Measurements from ENCODE around the gene SLFN12.
"Not testable (repeated sequence)": the region's sequence is repeated elsewhere in the genome, so short reads cannot be mapped to it uniquely, and the experiment has no call there.

Gene SLFN12

GRCh38 chr17:35432176-35433074, at the start of gene SLFN12:
Gene SLFN12 (minus strand): TSS chr17:35432500. CDS start chr17:35423028, 9,472 bp downstream.
- in situ Hi-C loops (cut with HindIII; ENCODE audit: low sequenced_read_pairs): no loop called here

- in situ Hi-C loops (cut with HindIII; ENCODE audit: low sequenced_read_pairs): no loop called here
These were observed 47.0 kb upstream of the SLFN12 start for GRCh38 chr17:35479271-35479670.

GRCh38 chr17:35477248-35477647, 44.9 kb upstream of the SLFN12 start:
- in situ Hi-C loops (cut with HindIII; ENCODE audit: low sequenced_read_pairs): no loop called here

GRCh38 chr17:35476283-35476820, 44.1 kb upstream of the SLFN12 start:
- in situ Hi-C loops (cut with HindIII; ENCODE audit: low sequenced_read_pairs): no loop called here

- in situ Hi-C loops (cut with HindIII; ENCODE audit: low sequenced_read_pairs): no loop called here
These were observed 36.2 kb upstream of the SLFN12 start for GRCh38 chr17:35468475-35468874.

GRCh38 chr17:35467824-35468223, 35.5 kb upstream of the SLFN12 start:
- in situ Hi-C loops (cut with HindIII; ENCODE audit: low sequenced_read_pairs): no loop called here

GRCh38 chr17:35460354-35460851, 28.1 kb upstream of the SLFN12 start:
- in situ Hi-C loops (cut with HindIII; ENCODE audit: low sequenced_read_pairs): no loop called here

GRCh38 chr17:35454035-35454434, 21.7 kb upstream of the SLFN12 start:
- in situ Hi-C loops (cut with HindIII; ENCODE audit: low sequenced_read_pairs): not testable (repeated sequence)

GRCh38 chr17:35453171-35453570, 20.9 kb upstream of the SLFN12 start:
- in situ Hi-C loops (cut with HindIII; ENCODE audit: low sequenced_read_pairs): no loop called here

GRCh38 chr17:35449371-35449931, 17.2 kb upstream of the SLFN12 start:
- in situ Hi-C loops (cut with HindIII; ENCODE audit: low sequenced_read_pairs): no loop called here

GRCh38 chr17:35448899-35449227, 16.6 kb upstream of the SLFN12 start:
- in situ Hi-C loops (cut with HindIII; ENCODE audit: low sequenced_read_pairs): no loop called here

GRCh38 chr17:35448214-35448898, 16.1 kb upstream of the SLFN12 start, which contains the start of gene SLFN13:
Gene SLFN13 (minus strand): TSS chr17:35448766. CDS start chr17:35445680, 3,086 bp downstream.
- in situ Hi-C loops (cut with HindIII; ENCODE audit: low sequenced_read_pairs): no loop called here

GRCh38 chr17:35447499-35447898, 15.2 kb upstream of the SLFN12 start:
- in situ Hi-C loops (cut with HindIII; ENCODE audit: low sequenced_read_pairs): no loop called here

GRCh38 chr17:35438433-35438832, 6.1 kb upstream of the SLFN12 start:
- in situ Hi-C loops (cut with HindIII; ENCODE audit: low sequenced_read_pairs): no loop called here

- in situ Hi-C loops (cut with HindIII; ENCODE audit: low sequenced_read_pairs): no loop called here
These were observed 985 bp upstream of the SLFN12 start for GRCh38 chr17:35433075-35433894.

GRCh38 chr17:35429702-35430101, 2.6 kb downstream of the SLFN12 start:
- in situ Hi-C loops (cut with HindIII; ENCODE audit: low sequenced_read_pairs): no loop called here

- in situ Hi-C loops (cut with HindIII; ENCODE audit: low sequenced_read_pairs): no loop called here
These were observed 4.1 kb downstream of the SLFN12 start for GRCh38 chr17:35428229-35428628.

GRCh38 chr17:35423761-35424160, 8.5 kb downstream of the SLFN12 start:
- in situ Hi-C loops (cut with HindIII; ENCODE audit: low sequenced_read_pairs): no loop called here

- in situ Hi-C loops (cut with HindIII; ENCODE audit: low sequenced_read_pairs): not testable (repeated sequence)
These were observed 11.2 kb downstream of the SLFN12 start for GRCh38 chr17:35421069-35421468.

GRCh38 chr17:35416659-35417058, 15.6 kb downstream of the SLFN12 start:
- in situ Hi-C loops (cut with HindIII; ENCODE audit: low sequenced_read_pairs): no loop called here
